HFFc6 (cell line): ENCODE results near the gene C12orf42. TPM values are rescaled to one million over a fixed set of nuclear protein-coding genes. Genes with fewer than 3 reads are reported as not detected.

Experiments
- DNase-seq: peaks from one replicate; pipeline ENCODE4 v3.0.0-alpha.2; 2018
- H3K27ac Mint-ChIP-seq: 2 replicates; pipeline ENCODE4 v1.8.0; 2020; ENCODE audit warnings: mild to moderate bottlenecking, mixed read lengths
- H3K27me3 Mint-ChIP-seq: 2 replicates; pipeline ENCODE4 v1.8.0; 2021; ENCODE audit warnings: mild to moderate bottlenecking, moderate library complexity, mixed read lengths; ENCODE audit not compliant: insufficient read depth
- H3K36me3 Mint-ChIP-seq: 2 replicates; pipeline ENCODE4 v1.8.0; 2021; ENCODE audit warnings: low read depth, mixed read lengths
- H3K4me1 Mint-ChIP-seq: 2 replicates; pipeline ENCODE4 v1.8.0; 2020; ENCODE audit warnings: low read depth, mixed read lengths
- H3K4me3 Mint-ChIP-seq: 2 replicates; pipeline ENCODE4 v1.8.0; 2020; ENCODE audit warnings: mild to moderate bottlenecking, moderate library complexity, mixed read lengths
- H3K9me3 Mint-ChIP-seq: 2 replicates; pipeline ENCODE4 v1.8.0; 2020; ENCODE audit warnings: mild to moderate bottlenecking, mixed read lengths
- total RNA-seq, 6 experiments: library from RNA; stranded (reverse); fragmentation: NEBNext Ultra II Directional; extraction: Animal tissue kit (Norgen Biotek cat#: 25700); gene quantifications; 2 replicates in 1 of 6; 3 replicates in 5 of 6; pipeline ENCODE4 v1.2.3, GENCODE V29; 2021
- TF ChIP-seq, protein P1 (sequence below): fragments of 200-600 bp; sonication (generic); IDR thresholded peaks from 2 replicates; pipeline ENCODE4 v1.5.0; 2021; ENCODE audit warnings: antibody characterized with exemption, mild to moderate bottlenecking

The C12orf42 gene
- total RNA-seq, 6 experiments from 2014 or later, result not detected

DNA sequence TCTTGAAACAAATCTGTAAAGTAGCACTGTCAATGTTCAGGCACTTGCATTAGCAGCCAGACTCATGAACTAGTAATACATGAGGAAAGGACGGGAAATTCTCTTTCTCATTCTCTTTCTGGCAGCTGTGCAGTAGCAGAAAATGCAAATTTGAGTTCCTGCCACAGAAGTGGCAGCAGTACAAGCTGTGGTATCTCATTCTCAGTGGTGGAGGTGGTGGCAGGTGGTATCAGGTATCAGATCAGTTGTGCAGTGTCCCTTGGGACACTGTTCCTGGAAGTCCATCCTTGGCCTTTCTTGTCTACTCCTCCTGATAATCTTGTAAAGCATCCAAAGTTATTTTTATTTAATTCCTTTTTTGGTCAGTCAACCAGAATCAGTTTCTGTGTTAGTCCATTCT, 103.0 kb downstream of the C12orf42 start:
- no peak overlapping the region for H3K27ac Mint-ChIP-seq
- peaks cover 3% of the 10 kb centered on the region; the same call in 1 of the 2 replicates for H3K27me3 Mint-ChIP-seq
- TF ChIP-seq, protein P1, sequence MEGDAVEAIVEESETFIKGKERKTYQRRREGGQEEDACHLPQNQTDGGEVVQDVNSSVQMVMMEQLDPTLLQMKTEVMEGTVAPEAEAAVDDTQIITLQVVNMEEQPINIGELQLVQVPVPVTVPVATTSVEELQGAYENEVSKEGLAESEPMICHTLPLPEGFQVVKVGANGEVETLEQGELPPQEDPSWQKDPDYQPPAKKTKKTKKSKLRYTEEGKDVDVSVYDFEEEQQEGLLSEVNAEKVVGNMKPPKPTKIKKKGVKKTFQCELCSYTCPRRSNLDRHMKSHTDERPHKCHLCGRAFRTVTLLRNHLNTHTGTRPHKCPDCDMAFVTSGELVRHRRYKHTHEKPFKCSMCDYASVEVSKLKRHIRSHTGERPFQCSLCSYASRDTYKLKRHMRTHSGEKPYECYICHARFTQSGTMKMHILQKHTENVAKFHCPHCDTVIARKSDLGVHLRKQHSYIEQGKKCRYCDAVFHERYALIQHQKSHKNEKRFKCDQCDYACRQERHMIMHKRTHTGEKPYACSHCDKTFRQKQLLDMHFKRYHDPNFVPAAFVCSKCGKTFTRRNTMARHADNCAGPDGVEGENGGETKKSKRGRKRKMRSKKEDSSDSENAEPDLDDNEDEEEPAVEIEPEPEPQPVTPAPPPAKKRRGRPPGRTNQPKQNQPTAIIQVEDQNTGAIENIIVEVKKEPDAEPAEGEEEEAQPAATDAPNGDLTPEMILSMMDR, result no peak

DNA sequence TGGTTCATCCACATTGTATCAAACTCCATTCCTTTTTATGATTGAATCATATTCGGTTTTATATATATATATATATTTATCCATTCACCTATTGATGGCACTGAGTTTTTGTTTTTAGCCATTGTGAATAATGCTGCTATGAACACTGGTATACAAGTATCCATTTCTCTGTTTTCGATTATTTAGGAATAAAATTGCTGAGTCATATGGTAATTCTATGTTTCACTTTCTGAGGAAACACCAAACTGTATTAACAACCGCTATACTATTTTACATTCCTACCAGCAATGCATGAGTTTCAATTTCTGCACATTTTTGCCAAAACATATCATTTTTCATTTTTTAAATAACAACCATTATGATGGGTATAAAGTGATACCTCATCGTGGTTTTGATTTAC, 104.7 kb downstream of the C12orf42 start:
- peaks cover 3% of the 10 kb centered on the region; the same call in 1 of the 2 replicates for H3K27me3 Mint-ChIP-seq
- no peaks in the 10 kb centered on the region for H3K4me1 Mint-ChIP-seq
- TF ChIP-seq, protein P1, result no peak
- peaks cover 51% of the 10 kb centered on the region for H3K9me3 Mint-ChIP-seq
- DNase-seq, result no peak
- H3K36me3 Mint-ChIP-seq, result peaks cover 4% of the 10 kb centered on the region; the same call in 1 of the 2 replicates
- no peak overlapping the region for H3K27ac Mint-ChIP-seq
- no peak overlapping the region for H3K4me3 Mint-ChIP-seq

More for the DNA sequence above, 103.0 kb downstream of the C12orf42 start:
- no peak overlapping the region for H3K4me3 Mint-ChIP-seq
- H3K4me1 Mint-ChIP-seq, result no peaks in the 10 kb centered on the region
- peaks cover 53% of the 10 kb centered on the region for H3K9me3 Mint-ChIP-seq
- DNase-seq, result no peak
- no peaks in the 10 kb centered on the region for H3K36me3 Mint-ChIP-seq

DNA sequence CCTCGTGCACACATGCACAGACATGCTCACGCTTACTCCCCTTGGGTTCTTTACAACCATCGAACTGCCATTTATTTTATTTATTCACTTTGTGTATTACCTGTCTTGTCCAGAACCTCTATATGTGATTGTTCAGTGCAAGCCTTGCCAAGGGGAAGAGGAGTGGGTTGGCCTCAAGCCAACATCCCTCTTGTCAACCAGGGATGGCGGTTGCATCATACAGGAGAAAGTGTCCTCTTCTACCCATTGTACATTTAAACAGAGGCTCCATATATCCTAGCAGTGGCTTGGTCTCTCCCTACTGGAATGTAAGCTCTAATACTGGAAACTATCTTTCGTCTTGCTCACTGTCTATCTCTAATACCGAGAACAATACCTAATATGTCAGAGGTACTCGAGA, 108.4 kb downstream of the C12orf42 start:
- peaks cover 33% of the 10 kb centered on the region for H3K9me3 Mint-ChIP-seq
- H3K27ac Mint-ChIP-seq, result no peak overlapping the region
- no peak for DNase-seq
- no peaks in the 10 kb centered on the region for H3K4me1 Mint-ChIP-seq
- H3K4me3 Mint-ChIP-seq, result no peak overlapping the region
- H3K27me3 Mint-ChIP-seq, result peaks cover 3% of the 10 kb centered on the region; the same call in 1 of the 2 replicates
- TF ChIP-seq, protein P1, result no peak
- H3K36me3 Mint-ChIP-seq, result peaks cover 4% of the 10 kb centered on the region; the same call in 1 of the 2 replicates

DNA sequence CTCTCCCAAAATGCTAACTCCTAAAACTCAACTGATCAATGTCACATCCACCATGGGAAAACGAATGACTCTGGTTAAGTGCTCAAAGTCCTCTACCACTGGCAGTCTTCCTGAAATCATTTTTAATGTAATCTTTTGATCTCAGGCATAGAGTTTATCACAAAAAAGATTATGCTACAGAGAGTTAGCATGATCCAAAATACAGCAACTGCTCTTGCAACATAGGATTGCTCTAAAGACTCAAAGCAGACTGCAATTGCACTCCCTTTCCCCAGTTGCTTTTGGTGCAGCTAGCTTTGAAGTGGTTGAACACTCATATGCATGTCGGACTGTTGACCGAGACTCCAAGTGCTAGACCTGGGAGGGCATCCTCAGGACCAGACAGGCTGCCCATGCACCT, 109.3 kb downstream of the C12orf42 start:
- Mint-ChIP-seq H3K4me3 (no peak overlapping the region), H3K27me3 (peaks cover 3% of the 10 kb centered on the region; the same call in 1 of the 2 replicates), H3K36me3 (peaks cover 4% of the 10 kb centered on the region; the same call in 1 of the 2 replicates), H3K27ac (no peak overlapping the region), H3K4me1 (no peaks in the 10 kb centered on the region), H3K9me3 (peaks cover 33% of the 10 kb centered on the region)
- no peak for DNase-seq
- TF ChIP-seq, protein P1, result no peak

DNA sequence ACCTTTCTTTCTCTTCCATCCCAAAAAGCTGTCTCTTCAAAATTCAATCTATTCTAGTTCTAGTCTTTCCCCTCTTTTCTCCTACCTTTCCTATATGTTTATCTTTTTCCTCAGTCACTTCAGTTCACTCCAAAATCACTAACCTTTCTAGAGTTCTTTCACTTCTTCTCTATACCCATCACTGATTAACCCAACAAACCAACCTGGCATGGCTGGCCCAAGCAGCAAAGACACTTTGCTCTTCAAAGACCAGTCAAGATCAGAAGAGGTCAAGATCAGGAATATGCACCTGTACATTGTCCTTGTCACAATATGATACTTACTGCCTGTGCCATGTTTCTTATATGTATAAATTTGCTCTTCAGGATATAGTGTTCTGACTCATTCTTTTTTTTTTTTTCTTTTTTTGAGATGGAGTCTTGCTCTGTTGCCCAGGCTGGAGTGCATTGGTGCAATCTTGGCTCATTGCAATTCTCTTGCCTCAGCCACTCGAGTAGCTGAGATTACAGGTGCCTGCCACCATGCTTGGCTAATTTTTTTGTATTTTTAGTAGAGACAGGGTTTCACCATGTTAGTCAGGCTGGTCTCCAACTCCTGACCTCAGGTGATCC, 112.9 kb downstream of the C12orf42 start:
- Mint-ChIP-seq H3K9me3 (peaks cover 30% of the 10 kb centered on the region), H3K4me3 (no peak overlapping the region), H3K27ac (no peak overlapping the region), H3K27me3 (peaks cover 3% of the 10 kb centered on the region; the same call in 1 of the 2 replicates), H3K4me1 (no peaks in the 10 kb centered on the region), H3K36me3 (peaks cover 4% of the 10 kb centered on the region; the same call in 1 of the 2 replicates)
- TF ChIP-seq, protein P1, result no peak
- DNase-seq, result no peak
